ENCODE measurements around the gene SEC31B. TPM values are rescaled to one million over a fixed set of nuclear protein-coding genes. Genes with fewer than 3 reads are reported as not detected.

SEC31B gene
- total RNA-seq, 4 donors from 2014 or later = 12.7 to 24.9 (median 17.5) TPM

GRCh38 chr10:100510533-100511308 lies 8.9 kb downstream of the SEC31B start:
- Histone ChIP-seq H3K4me3 (no peak overlapping the region), H3K4me1 (no peaks in the 10 kb centered on the region), H3K9me3 (no peaks in the 10 kb centered on the region), H3K36me3 (peaks cover 0 to 96% (median 0%) of the 10 kb centered on the region in 3 donors), H3K27me3 (no peaks in the 10 kb centered on the region), H3K27ac (no peak overlapping the region)
- no peak for DNase-seq (ENCODE audit: low spot score in 2 of 2)
- TF ChIP-seq POLR2A (IDR thresholded peaks at IDR 0.05) (no peak), EP300 (IDR thresholded peaks at IDR 0.05) (no peak)
- TF ChIP-seq, protein P1, sequence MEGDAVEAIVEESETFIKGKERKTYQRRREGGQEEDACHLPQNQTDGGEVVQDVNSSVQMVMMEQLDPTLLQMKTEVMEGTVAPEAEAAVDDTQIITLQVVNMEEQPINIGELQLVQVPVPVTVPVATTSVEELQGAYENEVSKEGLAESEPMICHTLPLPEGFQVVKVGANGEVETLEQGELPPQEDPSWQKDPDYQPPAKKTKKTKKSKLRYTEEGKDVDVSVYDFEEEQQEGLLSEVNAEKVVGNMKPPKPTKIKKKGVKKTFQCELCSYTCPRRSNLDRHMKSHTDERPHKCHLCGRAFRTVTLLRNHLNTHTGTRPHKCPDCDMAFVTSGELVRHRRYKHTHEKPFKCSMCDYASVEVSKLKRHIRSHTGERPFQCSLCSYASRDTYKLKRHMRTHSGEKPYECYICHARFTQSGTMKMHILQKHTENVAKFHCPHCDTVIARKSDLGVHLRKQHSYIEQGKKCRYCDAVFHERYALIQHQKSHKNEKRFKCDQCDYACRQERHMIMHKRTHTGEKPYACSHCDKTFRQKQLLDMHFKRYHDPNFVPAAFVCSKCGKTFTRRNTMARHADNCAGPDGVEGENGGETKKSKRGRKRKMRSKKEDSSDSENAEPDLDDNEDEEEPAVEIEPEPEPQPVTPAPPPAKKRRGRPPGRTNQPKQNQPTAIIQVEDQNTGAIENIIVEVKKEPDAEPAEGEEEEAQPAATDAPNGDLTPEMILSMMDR (IDR thresholded peaks at IDR 0.05) = no peak
- WGBS, 2 donors = 87 to 90% methylated on average over 7 of the region's 7 CpGs

DNA sequence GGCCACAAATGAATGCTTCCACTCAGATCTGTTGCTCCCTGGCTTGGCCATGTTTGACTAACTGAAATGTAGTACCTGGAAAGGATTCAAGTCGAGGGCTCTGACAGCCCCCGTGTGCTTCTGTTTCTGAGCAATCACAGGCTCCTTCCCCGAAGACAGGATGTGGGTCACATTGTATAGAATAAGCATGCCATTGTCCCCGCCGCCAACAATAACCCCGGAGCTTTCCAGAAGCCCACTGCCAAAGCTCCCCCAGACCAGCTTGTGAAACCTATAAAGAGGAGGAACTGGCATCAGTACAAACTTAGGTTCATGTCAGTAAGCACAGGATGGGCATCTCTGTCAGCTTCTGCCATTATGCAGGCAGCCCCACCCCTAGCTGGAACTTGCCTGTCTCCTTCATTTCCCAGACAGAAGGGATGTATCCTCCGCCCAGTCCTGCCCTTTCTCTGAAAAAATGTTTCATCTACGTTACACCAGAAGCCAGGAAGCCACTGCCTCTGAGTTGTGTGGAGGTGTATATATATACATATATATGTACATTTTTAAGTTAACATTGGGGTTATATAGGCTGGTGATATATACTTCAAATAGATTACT lies 10.3 kb downstream of the SEC31B start:
- no peak for TF ChIP-seq POLR2A (IDR thresholded peaks at IDR 0.05)
- TF ChIP-seq, protein P1 (IDR thresholded peaks at IDR 0.05) = no peak
- TF ChIP-seq EP300 (IDR thresholded peaks at IDR 0.05) = no peak
- H3K4me3 ChIP-seq = no peak overlapping the region
- no peaks in the 10 kb centered on the region for H3K9me3 ChIP-seq
- DNase-seq (ENCODE audit: low spot score in 2 of 2) = no peak
- H3K36me3 ChIP-seq = peaks cover 0 to 98% (median 0%) of the 10 kb centered on the region in 3 donors
- no peaks in the 10 kb centered on the region for H3K27me3 ChIP-seq
- 52 to 56% methylated on average over 8 of the region's 8 CpGs for WGBS, 2 donors
- no peaks in the 10 kb centered on the region for H3K4me1 ChIP-seq
- H3K27ac ChIP-seq = no peak overlapping the region

- Histone ChIP-seq H3K27ac (no peak overlapping the region), H3K9me3 (no peaks in the 10 kb centered on the region), H3K4me1 (no peaks in the 10 kb centered on the region), H3K36me3 (peaks cover 0 to 95% (median 0%) of the 10 kb centered on the region in 3 donors), H3K27me3 (no peaks in the 10 kb centered on the region), H3K4me3 (no peak overlapping the region)
- WGBS, 2 donors = 47 to 58% methylated on average over 3 of the region's 3 CpGs
- DNase-seq (ENCODE audit: low spot score in 2 of 2) = no peak
- TF ChIP-seq POLR2A (IDR thresholded peaks at IDR 0.05) = no peak
- TF ChIP-seq, protein P1 (IDR thresholded peaks at IDR 0.05) = peak in 1 of 5 experiments; percentile 9
These were observed 10.9 kb downstream of the SEC31B start for GRCh38 chr10:100508691-100509150.

DNA sequence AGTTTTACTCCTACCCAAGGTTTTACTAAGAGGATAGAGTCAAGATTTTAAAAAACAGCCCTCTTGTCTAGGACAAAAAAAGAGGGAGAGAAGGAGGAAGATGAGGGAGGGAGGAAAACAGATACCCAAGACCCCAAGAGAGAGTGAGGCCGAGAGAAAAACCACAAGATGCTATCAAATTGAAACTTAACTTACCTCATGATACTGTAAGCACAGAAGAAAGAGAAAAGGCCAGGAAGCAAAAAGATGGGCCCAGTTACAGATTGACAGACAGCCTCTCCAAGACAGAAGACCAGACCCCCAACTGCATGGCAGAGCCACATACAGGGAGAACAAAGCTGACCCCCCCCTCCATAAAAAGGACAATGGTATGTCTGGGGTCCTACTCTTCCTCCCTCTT lies 11.4 kb downstream of the SEC31B start:
- no peaks in the 10 kb centered on the region for H3K27me3 ChIP-seq
- DNase-seq (ENCODE audit: low spot score in 2 of 2) = no peak
- TF ChIP-seq, protein P1 (IDR thresholded peaks at IDR 0.05) = no peak
- TF ChIP-seq POLR2A (IDR thresholded peaks at IDR 0.05) = no peak
- TF ChIP-seq EP300 (IDR thresholded peaks at IDR 0.05) = no peak
- H3K27ac ChIP-seq = no peak overlapping the region
- WGBS, 2 donors = 61 to 68% methylated on average over 1 of the region's 1 CpG
- H3K4me1 ChIP-seq = no peaks in the 10 kb centered on the region
- H3K36me3 ChIP-seq = peaks cover 0 to 95% (median 0%) of the 10 kb centered on the region in 3 donors
- no peak overlapping the region for H3K4me3 ChIP-seq
- H3K9me3 ChIP-seq = no peaks in the 10 kb centered on the region

GRCh38 chr10:100507357-100507732 lies 12.3 kb downstream of the SEC31B start:
- H3K27me3 ChIP-seq = no peaks in the 10 kb centered on the region
- no peak overlapping the region for H3K27ac ChIP-seq
- WGBS, 2 donors = 92% methylated on average over 5 of the region's 5 CpGs
- no peak overlapping the region for H3K4me3 ChIP-seq
- TF ChIP-seq POLR2A (IDR thresholded peaks at IDR 0.05) (no peak), EP300 (IDR thresholded peaks at IDR 0.05) (no peak)
- TF ChIP-seq, protein P1 (IDR thresholded peaks at IDR 0.05) = no peak
- no peak for DNase-seq (ENCODE audit: low spot score in 2 of 2)
- no peaks in the 10 kb centered on the region for H3K9me3 ChIP-seq
- peaks cover 0 to 94% (median 3%) of the 10 kb centered on the region in 3 donors for H3K36me3 ChIP-seq
- H3K4me1 ChIP-seq = no peaks in the 10 kb centered on the region

Data from tibial nerve (tissue), 4 donors.